Nasal cavity respiratory epithelium epithelial cell of viscerocranial mucosa (primary cell): ENCODE measurements around the gene HPSE. TPM values are rescaled to one million over a fixed set of nuclear protein-coding genes. Genes with fewer than 3 reads are reported as not detected.

Experiments
- total RNA-seq: library from RNA; depleted of rRNA; stranded (reverse); fragments of >200 nt; gene quantifications from 2 replicates; pipeline ENCODE4 v1.2.3, GENCODE V29; 2014

Gene HPSE
- 0.43 and 14.0 TPM in 2 replicates for total RNA-seq

GRCh38 chr4:83334425-83335241, at the start of gene HPSE:
TSS of gene HPSE (minus strand) at chr4:83334848. CDS start at chr4:83334782, 66 bp downstream.

GRCh38 chr4:83284193-83285054, 50.2 kb downstream of the HPSE start, which contains the start of gene COQ2:
TSS of gene COQ2 (minus strand) at chr4:83284798. CDS start at chr4:83284764, 34 bp downstream.

Other genes starting within 250 kb of the HPSE start
- gene PLAC8, start 220.1 kb downstream of the HPSE start, total RNA-seq: 0.68 and 4.0 TPM in 2 replicates
- gene COQ2, start 50.0 kb downstream of the HPSE start, total RNA-seq: 5.8 and 14.4 TPM in 2 replicates
- 9.9 and 11.2 TPM in 2 replicates for gene HELQ, start 121.0 kb upstream of the HPSE start, total RNA-seq
- gene MRPS18C, start 121.2 kb upstream of the HPSE start, total RNA-seq: 17.4 and 32.1 TPM in 2 replicates
- gene ABRAXAS1, start 150.3 kb upstream of the HPSE start, total RNA-seq: 8.0 and 8.2 TPM in 2 replicates
- 1.2 and 8.9 TPM in 2 replicates for gene GPAT3, start 201.3 kb upstream of the HPSE start, total RNA-seq